Ectodermal cell (in vitro differentiated cells): ENCODE data around the gene CASP8.
"Not testable (repeated sequence)": the region's sequence is repeated elsewhere in the genome, so short reads cannot be mapped to it uniquely, and the experiment has no call there.

Source experiments
- H3K27ac ChIP-seq: 2 replicates; pipeline ENCODE4 v1.7.0; 2013; ENCODE audit warnings: mild to moderate bottlenecking, low read depth, low read length; ENCODE audit not compliant: insufficient read depth, poor library complexity, severe bottlenecking
- H3K27me3 ChIP-seq: 2 replicates; pipeline ENCODE4 v1.7.0; 2013; ENCODE audit warnings: mild to moderate bottlenecking, low read length; ENCODE audit not compliant: insufficient read depth, control insufficient read depth, poor library complexity, severe bottlenecking
- H3K36me3 ChIP-seq: one replicate; pipeline ENCODE4 v1.7.0; 2013; ENCODE audit warnings: low read length; ENCODE audit not compliant: control insufficient read depth, insufficient read depth
- H3K4me1 ChIP-seq: one replicate; pipeline ENCODE4 v1.7.0; 2013; ENCODE audit warnings: low read length; ENCODE audit not compliant: control insufficient read depth, insufficient read depth
- H3K4me3 ChIP-seq: 2 replicates; pipeline ENCODE4 v1.7.0; 2013; ENCODE audit warnings: low read depth, low read length, control low read depth; ENCODE audit not compliant: insufficient read depth
- H3K9me3 ChIP-seq: 2 replicates; pipeline ENCODE4 v1.7.0; 2013; ENCODE audit warnings: mild to moderate bottlenecking, low read length, moderate library complexity; ENCODE audit not compliant: control insufficient read depth
- WGBS, 2 experiments: methylation state at CpG; one replicate each; pipeline ENCODE4 v1.1.7; 2013; ENCODE audit warnings: missing lambda C conversion rate in 2 of 2; 5-methylcytosine and 5-hydroxymethylcytosine counted together

CASP8 gene

GRCh38 chr2:201290457-201291148, 30.3 kb downstream of the CASP8 start:
- H3K27me3 ChIP-seq, H3K9me3 ChIP-seq, H3K36me3 ChIP-seq, H3K27ac ChIP-seq, H3K4me3 ChIP-seq, H3K4me1 ChIP-seq: not testable (repeated sequence)
- 94% methylated on average over 15 of the region's 15 CpGs for WGBS, 2 experiments

- no peak overlapping the region for H3K4me3 ChIP-seq
- H3K4me1 ChIP-seq = no peaks in the 10 kb centered on the region
- H3K36me3 ChIP-seq = no peaks in the 10 kb centered on the region
- no peak overlapping the region for H3K27ac ChIP-seq
- H3K27me3 ChIP-seq = no peaks in the 10 kb centered on the region
- no peaks in the 10 kb centered on the region for H3K9me3 ChIP-seq
- WGBS, 2 experiments = 85 to 90% methylated on average over 3 of the region's 3 CpGs
Measured at GRCh38 chr2:201298462-201299052, 38.2 kb downstream of the CASP8 start.

GRCh38 chr2:201299929-201300328, 39.6 kb downstream of the CASP8 start:
- H3K36me3 ChIP-seq, H3K4me1 ChIP-seq, H3K9me3 ChIP-seq, H3K27me3 ChIP-seq, H3K27ac ChIP-seq, H3K4me3 ChIP-seq: not testable (repeated sequence)
- 92 to 95% methylated on average over 11 of the region's 11 CpGs for WGBS, 2 experiments

- H3K27me3 ChIP-seq = no peaks in the 10 kb centered on the region
- no peaks in the 10 kb centered on the region for H3K36me3 ChIP-seq
- H3K4me1 ChIP-seq = no peaks in the 10 kb centered on the region
- WGBS, 2 experiments = 94 to 95% methylated on average over 3 of the region's 3 CpGs
- H3K27ac ChIP-seq = no peak overlapping the region
- no peaks in the 10 kb centered on the region for H3K9me3 ChIP-seq
- no peak overlapping the region for H3K4me3 ChIP-seq
Measured at GRCh38 chr2:201307876-201308275, 47.5 kb downstream of the CASP8 start.

GRCh38 chr2:201308914-201309313, 48.6 kb downstream of the CASP8 start:
- Histone ChIP-seq H3K4me1 (no peaks in the 10 kb centered on the region), H3K4me3 (no peak overlapping the region), H3K36me3 (no peaks in the 10 kb centered on the region), H3K27ac (no peak overlapping the region), H3K9me3 (no peaks in the 10 kb centered on the region), H3K27me3 (no peaks in the 10 kb centered on the region)
- WGBS, 2 experiments = 92 to 95% methylated on average over 3 of the region's 3 CpGs

GRCh38 chr2:201313362-201313761, 53.0 kb downstream of the CASP8 start:
- Histone ChIP-seq H3K9me3 (no peaks in the 10 kb centered on the region), H3K27ac (no peak overlapping the region), H3K36me3 (no peaks in the 10 kb centered on the region), H3K4me1 (no peaks in the 10 kb centered on the region), H3K4me3 (no peak overlapping the region), H3K27me3 (no peaks in the 10 kb centered on the region)
- 85 to 88% methylated on average over 5 of the region's 5 CpGs for WGBS, 2 experiments

- no peaks in the 10 kb centered on the region for H3K36me3 ChIP-seq
- WGBS, 2 experiments = 75% methylated on average over 2 of the region's 2 CpGs
- H3K9me3 ChIP-seq = no peaks in the 10 kb centered on the region
- no peaks in the 10 kb centered on the region for H3K27me3 ChIP-seq
- no peaks in the 10 kb centered on the region for H3K4me1 ChIP-seq
- H3K4me3 ChIP-seq = no peak overlapping the region
- H3K27ac ChIP-seq = no peak overlapping the region
Measured at GRCh38 chr2:201319511-201319910, 59.2 kb downstream of the CASP8 start.

- 90 to 92% methylated on average over 4 of the region's 4 CpGs for WGBS, 2 experiments
- Histone ChIP-seq H3K27me3 (no peaks in the 10 kb centered on the region), H3K4me3 (no peak overlapping the region), H3K9me3 (no peaks in the 10 kb centered on the region), H3K27ac (no peak overlapping the region), H3K36me3 (no peaks in the 10 kb centered on the region), H3K4me1 (no peaks in the 10 kb centered on the region)
Measured at GRCh38 chr2:201320257-201320656, 59.9 kb downstream of the CASP8 start.

- H3K36me3 ChIP-seq = no peaks in the 10 kb centered on the region
- 94 to 97% methylated on average over 4 of the region's 4 CpGs for WGBS, 2 experiments
Measured at GRCh38 chr2:201320701-201321100, 60.4 kb downstream of the CASP8 start.

GRCh38 chr2:201322772-201323171, 62.4 kb downstream of the CASP8 start:
- no peaks in the 10 kb centered on the region for H3K36me3 ChIP-seq
- H3K27ac ChIP-seq = no peak overlapping the region
- H3K27me3 ChIP-seq = no peaks in the 10 kb centered on the region
- no peaks in the 10 kb centered on the region for H3K9me3 ChIP-seq
- H3K4me3 ChIP-seq = no peak overlapping the region
- no peaks in the 10 kb centered on the region for H3K4me1 ChIP-seq

More at GRCh38 chr2:201320701-201321100, 60.4 kb downstream of the CASP8 start:
- Histone ChIP-seq H3K9me3 (no peaks in the 10 kb centered on the region), H3K4me3 (no peak overlapping the region), H3K4me1 (no peaks in the 10 kb centered on the region), H3K27me3 (no peaks in the 10 kb centered on the region), H3K27ac (no peak overlapping the region)
